Right hindlimb (tissue), 1 donor: ENCODE measurements around the gene CRKL.
"Not testable (repeated sequence)": the region's sequence is repeated elsewhere in the genome, so short reads cannot be mapped to it uniquely, and the experiment has no call there.

ENCODE experiments used
- DNase-seq: peaks from one replicate; pipeline ENCODE4 v3.0.0-alpha.2; 2018

CRKL gene

DNA sequence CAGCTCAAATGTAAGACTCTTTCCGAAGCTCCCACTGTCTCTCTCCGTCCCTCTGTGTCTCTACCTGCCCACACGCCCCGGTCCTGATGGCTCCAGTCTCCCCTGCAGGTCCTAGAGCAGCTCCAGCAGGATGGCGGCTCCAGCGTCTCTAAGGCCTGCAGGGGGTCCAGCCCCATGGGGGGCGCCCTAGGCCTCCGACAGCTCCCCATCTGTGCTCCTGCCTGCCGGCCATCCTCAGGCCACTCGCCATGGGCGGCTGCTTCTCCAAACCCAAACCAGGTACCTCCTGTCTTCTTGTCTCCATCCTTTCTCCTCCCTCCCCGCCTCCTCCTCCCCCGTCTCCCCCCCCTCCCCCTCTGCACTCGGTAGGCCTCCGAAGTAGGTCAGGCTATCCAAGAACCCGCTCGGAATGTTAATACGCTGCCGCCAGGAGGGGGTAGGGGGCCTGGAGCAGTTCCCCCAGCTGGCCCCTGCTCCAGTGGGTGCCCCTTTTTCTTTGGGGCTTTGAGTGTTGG, 50.5 kb downstream of the CRKL start:
- DNase-seq, result no peak

DNA sequence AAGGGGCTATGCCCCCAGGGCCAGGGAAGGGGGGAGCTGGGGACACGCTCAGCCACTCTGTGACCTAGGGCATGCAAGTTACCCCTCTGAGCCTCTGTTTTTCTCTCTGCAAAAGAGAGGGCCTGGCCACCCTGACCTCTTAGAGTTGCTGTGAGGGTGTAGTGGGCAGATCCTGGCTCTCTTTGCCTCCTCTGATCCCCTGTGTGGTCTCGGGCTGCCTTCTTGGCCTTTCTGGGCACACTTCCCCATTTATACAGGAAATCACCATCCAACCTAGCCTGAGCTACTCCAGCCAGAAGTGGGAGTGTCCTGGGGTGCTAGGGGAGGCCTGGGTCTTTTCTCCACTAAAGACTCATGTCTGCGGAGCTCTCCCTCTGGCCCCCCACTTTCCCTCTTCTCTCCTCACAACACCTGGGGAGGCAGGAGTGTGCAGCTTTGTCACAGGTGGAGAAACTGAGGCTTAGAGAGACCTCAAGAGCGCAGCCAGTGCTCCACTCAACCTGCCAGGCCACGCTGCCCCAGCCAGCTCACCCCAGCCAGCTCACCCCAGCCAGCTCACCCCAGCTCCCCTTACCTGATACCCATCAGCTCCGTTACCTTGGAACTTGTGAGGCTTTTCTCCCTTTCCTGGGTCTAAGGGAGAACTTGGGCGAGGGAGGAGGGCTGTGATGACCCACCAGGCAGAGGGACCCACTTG, 51.2 kb downstream of the CRKL start:
- no peak for DNase-seq

DNA sequence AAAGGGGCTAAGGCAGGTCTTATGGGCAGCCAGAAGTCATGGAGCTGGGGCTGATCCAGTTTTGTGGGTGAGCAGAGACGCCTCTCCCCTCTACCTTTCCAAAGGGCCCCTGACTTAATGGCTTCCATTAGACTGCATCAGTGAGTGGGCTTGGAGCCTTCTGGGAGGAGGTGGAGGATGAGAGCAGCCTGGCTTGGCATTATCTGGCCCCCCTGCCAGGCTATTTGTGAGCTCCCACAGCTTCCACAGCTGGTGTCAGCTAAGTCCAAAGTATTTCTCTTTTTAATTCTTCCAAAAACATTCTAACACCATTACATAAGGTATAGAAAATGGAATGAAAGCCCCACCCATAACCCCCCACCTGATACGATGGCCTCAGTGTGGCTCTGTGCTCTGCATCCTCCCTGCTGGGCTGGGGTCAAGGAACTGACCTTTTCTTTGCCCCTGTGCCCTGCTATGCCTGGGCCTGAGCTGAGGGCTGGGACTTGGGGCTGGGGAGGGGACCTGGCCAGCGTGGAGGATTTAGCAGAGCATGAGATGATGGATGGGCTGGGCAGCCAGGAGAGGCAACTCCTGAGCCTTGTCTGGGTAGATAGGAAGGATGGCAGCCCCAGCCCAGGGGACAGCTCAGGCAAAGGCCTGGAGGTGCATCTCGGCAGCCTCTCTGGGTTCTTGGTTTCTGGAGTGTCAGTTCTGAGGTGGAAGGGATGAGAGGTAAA, 53.9 kb downstream of the CRKL start:
- DNase-seq, result no peak

DNA sequence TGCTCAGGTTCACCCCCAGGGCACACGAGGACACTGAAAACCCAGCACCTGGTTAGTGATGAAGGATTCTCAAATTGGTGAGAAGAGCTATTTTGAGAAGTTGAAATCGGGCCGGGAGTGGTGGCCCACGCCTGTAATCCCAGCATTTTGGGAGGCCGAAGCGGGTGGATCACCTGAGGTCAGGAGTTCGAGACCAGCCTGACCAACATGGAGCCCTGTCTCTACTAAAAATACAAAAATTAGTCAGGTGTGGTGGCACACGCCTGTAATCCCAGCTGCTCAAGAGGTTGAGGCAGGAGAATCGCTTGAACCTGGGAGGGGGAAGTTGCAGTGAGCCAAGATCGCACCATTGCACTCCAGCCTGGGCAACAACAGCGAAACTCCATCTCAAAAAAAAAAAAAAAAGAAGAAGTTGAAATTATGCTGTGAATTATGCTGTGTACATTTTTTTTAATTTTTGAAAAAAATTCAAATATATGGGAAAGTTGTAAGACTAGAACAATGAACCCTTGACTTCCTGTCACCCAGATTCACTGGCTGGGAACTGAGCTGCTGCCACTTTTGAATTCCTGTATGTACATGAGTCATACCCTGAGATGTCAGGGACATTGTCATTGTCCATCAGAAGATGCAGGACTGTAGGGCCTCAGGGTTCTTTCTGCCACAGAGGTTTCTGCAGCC, 54.9 kb downstream of the CRKL start:
- DNase-seq, result not testable (repeated sequence)

DNA sequence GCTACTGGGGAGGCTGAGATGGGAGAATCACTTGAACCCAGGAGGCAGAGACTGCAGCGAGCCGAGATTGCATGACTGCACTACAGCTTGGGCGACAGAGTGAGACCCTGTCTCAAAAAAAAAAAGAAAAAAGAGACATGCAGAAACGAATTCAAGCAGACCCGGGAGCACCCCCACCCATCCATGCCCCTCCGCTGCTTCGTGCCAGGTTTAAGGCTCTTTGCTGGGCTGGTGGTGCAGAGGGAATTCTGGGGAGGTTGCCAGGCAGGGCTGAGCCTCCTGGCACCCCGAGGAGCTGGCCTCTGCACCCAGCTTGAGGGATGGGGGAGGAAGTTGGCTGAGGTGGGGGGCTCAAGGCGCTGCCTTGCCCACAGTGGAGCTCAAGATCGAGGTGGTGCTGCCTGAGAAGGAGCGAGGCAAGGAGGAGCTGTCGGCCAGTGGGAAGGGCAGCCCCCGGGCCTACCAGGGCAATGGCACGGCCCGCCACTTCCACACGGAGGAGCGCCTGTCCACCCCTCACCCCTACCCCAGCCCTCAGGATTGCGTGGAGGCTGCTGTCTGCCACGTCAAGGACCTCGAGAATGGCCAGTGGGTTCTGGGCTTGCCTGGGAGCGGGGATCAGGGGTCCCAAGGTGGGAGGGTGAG, 55.8 kb downstream of the CRKL start:
- no peak for DNase-seq

DNA sequence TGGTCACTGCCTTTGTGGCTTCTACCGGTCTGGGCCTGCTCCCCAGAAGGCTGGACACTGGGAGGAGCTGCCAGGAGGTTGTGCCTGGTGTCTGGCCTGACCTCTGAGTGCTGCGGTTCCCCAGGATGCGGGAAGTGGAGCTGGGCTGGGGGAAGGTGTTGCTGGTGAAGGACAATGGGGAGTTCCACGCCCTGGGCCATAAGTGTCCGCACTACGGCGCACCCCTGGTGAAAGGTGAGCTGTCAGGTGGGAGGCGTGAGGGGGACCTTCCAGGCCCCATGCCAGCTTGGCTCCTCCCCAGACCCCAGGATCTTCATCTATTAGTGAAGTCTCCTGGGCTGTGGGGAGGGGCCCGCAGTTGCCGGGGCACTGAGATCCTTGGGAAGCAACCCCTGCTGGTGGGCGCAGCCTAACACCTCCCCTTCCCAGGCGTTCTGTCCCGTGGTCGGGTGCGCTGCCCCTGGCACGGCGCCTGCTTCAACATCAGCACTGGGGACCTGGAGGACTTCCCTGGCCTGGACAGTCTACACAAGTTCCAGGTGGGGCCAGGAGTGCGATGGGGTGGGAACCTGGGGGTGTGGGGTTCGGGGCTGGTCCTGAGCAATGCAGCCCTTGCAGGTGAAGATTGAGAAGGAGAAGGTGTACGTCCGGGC, 56.6 kb downstream of the CRKL start:
- DNase-seq, result no peak

DNA sequence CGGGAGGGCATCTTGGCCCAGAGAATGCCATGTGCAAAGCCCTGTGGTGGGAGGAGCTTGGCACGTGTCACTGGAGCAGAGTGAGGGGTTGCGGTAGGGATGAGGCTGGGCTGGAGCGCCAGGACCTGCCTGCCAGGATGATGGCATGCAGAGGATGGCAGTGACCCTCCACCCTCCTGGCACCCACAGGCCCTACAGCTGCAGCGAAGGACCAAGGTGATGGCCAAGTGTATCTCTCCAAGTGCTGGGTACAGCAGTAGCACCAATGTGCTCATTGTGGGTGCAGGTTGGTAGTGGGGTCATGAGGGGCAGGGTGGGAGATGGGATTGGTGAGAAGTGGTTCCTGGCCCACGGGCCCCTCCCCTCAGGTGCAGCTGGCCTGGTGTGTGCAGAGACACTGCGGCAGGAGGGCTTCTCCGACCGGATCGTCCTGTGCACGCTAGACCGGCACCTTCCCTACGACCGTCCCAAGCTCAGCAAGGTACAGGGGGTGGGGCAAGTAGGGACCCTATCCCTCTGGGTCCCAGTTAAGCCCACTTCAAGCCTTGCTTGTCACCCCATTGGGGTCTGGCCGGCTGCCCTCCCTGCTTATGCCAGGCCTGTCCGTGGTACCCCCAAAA, 57.2 kb downstream of the CRKL start:
- DNase-seq, result no peak

DNA sequence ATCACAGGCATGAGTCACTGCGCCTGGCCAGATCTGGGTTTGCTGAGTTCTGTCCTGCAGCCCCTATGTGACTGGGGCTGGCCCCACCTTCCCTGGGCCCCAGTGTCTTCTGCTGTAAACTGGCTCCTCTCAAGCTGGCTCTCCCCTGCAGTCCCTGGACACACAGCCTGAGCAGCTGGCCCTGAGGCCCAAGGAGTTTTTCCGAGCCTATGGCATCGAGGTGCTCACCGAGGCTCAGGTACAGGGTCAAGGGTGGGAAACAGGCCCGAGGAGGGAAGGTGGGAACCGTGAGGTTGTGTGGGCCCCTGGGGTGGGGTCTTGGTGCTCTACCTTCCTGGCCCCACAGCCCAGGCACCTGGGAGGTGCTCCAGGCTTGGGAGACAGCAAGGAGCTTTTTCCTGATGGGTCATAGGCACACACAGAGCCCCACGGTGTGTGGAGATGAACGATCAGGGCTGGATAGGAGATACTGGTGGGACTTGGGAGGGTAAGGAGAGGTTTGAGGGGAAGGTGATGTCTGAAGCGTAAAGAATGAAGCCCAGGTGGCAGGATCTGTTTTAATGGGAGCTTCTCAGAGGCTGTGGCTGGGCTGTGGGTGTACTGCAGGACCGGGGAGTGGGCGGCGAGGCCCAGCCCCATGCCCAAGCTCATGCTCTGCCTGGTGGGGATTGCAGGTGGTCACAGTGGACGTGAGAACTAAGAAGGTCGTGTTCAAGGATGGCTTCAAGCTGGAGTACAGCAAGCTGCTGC, 58.5 kb downstream of the CRKL start:
- DNase-seq, result no peak

DNA sequence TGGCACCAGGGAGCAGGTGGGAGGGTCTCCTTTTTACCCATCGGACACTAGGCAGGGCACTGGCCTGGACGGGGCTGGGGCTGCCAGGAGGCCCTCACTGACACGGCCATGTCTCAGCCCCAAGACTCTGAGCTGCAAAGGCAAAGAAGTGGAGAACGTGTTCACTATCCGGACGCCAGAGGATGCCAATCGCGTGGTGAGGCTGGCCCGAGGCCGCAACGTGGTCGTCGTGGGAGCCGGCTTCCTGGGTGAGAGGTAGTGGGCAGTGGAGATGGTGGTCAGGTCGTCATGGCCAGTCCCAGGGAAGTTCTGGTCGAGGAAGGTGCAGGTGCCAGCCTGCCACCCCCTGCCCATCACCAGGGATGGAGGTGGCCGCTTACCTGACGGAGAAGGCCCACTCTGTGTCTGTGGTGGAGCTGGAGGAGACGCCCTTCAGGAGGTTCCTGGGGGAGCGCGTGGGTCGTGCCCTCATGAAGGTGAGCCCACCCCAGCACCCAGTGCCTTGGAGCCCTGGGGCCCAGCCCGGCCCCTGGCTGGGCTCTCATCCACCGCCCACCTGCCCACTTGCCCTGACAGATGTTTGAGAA, 59.2 kb downstream of the CRKL start:
- no peak for DNase-seq

DNA sequence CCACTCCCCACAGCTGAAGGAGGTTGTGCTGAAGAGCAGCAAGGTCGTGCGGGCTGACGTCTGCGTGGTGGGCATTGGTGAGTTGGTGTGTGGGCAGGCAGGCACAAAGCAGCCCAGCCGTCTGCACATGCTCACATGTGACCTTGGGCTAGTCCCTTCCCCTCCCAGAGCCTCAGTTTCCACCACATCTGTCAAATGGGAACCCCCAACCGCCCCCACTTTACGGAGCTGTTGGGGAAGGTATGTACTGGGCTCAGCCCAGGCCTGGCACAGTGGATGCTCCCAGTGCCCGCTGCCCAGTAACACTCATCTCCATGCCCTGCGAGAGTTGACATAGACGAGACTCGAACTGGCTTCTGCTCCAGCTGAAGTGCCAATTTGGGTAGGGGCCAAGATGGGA, 59.8 kb downstream of the CRKL start:
- no peak for DNase-seq

DNA sequence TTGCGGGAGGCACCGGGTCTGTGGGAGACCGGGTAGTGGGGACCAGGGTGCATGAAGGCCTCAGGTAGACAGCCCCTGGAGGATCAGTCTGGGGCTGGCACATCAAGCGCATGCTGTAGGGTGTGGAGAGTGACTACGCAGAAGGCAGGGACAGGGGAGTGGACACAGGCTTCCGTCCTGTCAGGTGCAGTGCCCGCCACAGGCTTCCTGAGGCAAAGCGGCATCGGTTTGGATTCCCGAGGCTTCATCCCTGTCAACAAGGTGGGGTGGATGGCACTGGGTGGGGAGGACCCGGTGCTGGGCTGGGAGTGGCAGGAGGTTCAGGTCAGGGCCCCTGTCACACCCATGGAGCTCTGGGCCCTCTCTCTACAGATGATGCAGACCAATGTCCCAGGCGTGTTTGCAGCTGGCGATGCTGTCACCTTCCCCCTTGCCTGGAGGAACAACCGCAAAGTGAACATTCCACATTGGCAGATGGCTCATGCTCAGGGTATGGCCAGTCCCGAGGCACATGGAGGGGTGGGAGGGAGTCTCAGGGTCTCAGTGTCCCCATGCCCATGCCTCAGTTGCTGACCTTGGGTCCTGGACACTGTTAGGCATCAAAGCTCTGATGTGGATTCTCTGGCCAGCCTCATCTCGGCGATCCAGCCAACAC, 60.4 kb downstream of the CRKL start:
- no peak for DNase-seq

DNA sequence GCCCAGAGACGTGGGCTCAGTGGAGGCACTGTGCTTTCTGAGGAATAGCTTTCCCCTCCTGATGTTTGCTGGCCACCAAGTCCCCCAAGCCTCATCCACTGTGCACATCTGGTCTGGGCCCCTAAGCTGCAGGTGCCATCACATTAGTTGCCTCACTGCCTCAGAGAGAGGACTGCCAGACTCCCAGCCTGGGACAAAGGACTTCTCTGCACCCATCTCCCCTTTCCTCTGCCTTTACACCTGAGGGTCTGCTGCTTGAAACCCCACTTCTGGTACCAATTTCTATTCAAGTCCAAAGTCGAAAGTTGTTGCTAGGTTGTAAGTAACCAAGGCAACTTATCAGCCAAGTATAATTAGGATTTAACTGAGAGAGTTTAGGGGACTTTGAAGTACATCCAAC, 61.2 kb downstream of the CRKL start:
- no peak for DNase-seq

DNA sequence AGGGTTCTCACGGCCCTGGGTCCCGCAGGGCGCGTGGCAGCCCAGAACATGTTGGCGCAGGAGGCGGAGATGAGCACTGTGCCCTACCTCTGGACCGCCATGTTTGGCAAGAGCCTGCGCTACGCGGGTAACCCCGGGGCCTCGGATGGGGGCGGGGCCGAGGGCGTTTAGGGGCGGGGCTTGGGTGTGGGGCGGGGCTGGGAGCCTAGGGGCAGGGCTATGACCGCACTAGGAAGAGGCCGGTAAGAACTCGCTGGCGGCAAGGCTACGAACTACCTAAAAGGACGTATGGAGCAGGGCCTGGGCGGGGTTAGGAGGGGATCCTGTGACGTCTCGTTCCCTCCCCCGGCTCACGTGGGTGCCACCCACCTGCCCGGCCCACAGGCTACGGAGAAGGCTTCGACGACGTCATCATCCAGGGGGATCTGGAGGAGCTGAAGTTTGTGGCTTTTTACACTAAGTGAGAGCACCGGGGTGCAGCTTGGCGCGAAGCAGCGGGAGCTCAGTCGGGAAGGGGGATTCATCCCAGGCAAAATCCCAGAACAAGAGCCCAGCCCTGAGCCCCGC, 62.1 kb downstream of the CRKL start:
- DNase-seq, result peak; percentile 64

DNA sequence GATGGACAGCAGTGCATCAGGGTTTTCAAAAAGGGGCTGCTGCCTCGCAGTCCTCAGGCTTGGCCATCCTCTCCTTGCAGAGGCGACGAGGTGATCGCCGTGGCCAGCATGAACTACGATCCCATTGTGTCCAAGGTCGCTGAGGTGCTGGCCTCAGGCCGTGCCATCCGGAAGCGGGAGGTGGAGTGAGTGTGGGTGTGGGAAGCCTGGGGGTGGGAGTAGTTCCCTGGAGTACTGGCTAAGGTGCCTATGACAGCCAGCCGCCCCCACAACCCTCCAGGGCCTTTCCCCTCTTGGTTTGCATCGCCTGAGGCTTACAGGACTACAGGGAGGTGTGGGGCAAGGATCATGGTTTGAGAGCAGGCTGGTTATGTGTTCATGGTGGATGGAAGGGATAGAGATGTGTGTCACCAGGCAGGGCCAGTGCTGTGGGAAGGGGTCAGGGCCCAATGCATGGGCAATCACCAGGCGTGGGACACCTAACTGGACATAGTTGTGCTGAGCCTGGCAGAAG, 62.8 kb downstream of the CRKL start:
- DNase-seq, result no peak

DNA sequence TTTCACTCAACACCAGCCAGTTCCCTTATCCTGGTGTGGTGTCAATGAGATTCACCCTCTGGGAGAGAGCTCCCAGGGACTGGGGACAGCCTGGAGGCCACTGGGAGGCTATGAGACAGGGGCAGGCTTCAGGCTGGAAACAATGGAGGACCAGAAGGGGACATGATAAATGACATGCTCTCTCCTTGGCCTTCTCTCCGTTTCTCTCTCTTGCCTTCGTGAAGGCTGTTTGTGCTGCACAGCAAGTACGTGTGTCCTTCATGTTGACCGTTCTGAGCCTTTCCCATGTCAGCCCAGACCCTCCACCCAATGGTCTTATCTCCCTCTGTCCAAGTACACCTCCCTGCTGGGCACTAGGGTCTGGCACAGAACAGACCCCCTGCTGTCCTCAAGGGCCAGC, 63.3 kb downstream of the CRKL start:
- DNase-seq, result no peak

DNA sequence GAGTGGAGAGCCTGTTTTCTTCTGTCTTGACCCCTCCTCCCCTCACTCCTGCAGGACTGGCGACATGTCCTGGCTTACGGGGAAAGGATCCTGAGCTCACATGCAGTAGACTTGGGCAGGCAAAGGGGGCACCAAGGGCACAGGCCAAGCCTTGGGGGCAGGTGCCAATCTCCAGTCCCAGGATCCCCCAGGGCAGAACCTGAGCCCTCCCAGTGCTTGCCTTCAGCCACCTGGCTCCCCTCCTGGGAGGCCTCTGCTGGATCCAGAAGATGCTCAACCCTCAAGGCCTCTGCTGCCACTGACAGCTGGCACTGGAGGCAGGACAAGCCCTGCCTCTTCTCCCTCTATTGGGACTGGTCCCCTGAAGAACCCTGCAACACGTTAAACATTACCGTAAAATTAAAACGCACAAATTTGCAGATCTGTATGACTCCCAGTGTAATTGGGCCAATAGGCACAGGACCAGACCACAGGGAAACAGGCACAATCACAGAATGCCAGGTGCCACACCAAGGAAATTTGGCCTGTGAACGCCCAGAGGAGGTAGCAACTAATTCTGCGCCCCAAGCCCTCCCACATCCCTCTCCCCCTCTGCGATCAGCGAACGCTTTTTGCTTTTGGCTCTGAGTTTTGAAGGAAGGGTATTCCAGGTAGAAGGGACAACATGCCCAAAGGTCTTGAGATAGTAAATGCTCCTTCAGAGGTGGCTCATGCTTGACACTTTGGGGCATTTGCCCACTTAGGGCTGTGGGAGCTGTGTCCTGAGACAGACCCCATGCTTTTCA, 63.9 kb downstream of the CRKL start:
- DNase-seq, result no peak

DNA sequence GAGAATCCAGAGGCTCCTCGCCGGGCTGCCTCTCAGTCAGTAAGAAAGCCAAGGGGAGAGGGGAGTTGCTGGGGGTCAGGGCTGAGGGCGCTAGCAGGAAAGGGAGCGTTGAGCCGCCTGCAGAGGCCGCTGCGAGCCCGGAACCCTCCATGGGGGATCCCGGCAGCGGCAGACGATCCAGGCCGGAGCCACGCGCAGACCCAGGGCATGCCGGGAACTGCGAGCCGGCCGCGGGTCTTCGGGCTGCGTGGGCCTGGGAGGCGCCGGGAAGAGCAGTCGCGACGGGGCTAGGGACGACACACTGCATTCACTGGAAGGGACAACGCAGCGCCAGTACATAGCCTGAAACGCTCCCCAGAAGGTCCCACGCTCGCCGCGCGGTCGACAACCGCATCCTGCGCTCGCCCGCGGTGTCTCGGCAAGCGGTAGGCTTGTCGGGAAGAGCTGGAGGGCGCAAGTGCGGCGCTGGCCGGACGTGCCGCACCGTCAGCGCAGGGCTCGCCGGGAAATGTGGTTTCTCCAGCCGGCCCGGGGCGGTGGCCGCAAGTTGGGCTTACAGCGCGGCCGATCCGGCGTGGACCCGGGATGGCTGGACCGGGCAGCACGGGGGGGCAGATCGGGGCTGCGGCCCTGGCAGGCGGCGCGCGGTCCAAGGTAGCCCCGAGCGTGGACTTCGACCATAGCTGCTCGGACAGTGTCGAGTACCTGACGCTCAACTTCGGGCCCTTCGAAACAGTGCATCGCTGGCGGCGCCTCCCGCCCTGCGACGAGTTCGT, 64.8 kb downstream of the CRKL start, which contains the start of gene LZTR1:
Gene LZTR1 (plus strand): TSS at position 511 of the 776 bp plus-strand sequence. CDS start 75 bp downstream, at position 586.
- peak; percentile 90 for DNase-seq

DNA sequence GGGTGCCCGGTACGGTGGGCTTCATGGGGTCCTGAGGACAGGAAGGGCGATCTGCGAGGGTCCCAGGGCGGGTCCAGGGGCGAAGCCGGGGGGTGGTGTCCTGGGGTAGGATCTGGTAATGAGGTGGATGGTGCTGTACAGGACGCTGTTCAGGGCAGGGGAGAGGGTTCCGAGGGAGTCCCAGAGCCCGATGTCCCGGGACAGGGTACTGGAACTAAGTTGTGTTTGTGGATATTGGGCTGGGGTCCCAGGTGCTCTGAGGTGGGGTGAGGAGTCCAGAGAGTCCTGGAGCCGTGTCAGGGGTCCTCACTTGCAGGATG, 65.3 kb downstream of the CRKL start:
- DNase-seq, result no peak
